HL-60 (cell line): Measurements from ENCODE around the gene LAMP5.

Experiments used
- DNase-seq, 2 experiments: peaks; one replicate each; pipeline ENCODE4 v3.0.0-alpha.2; 2010 to 2020; ENCODE audit warnings: low read depth in 1 of 2, low spot score in 1 of 2
- H3K27ac ChIP-seq: fragments of 250-450 bp; sonication (Bioruptor Pico); replicated peaks from 2 replicates; pipeline ENCODE4 v1.5.1; 2020; ENCODE audit warnings: mild to moderate bottlenecking, moderate library complexity
- H3K27me3 ChIP-seq: fragments of 250-450 bp; sonication (Bioruptor Pico); 2 replicates; pipeline ENCODE4 v1.5.1; 2021; ENCODE audit warnings: mild to moderate bottlenecking, moderate library complexity; ENCODE audit not compliant: insufficient read depth, poor library complexity, severe bottlenecking
- H3K4me3 ChIP-seq: replicated peaks from 2 replicates; pipeline ENCODE4 v1.5.1; 2011; ENCODE audit warnings: mild to moderate bottlenecking, control low read depth, low read length; ENCODE audit not compliant: insufficient read depth
- GABPA ChIP-seq: IDR thresholded peaks from 2 replicates; pipeline ENCODE4 v1.6.1; 2012; ENCODE audit warnings: low read depth
- POLR2AphosphoS5 ChIP-seq: IDR thresholded peaks from 2 replicates; pipeline ENCODE4 v1.6.1; 2012; ENCODE audit warnings: low read depth
- SPI1 ChIP-seq: IDR thresholded peaks from 2 replicates; pipeline ENCODE4 v1.6.1; 2012; ENCODE audit warnings: low read depth, mild to moderate bottlenecking, borderline replicate concordance
- TF ChIP-seq, protein P1 (sequence below): IDR thresholded peaks from one replicate; pipeline ENCODE4 v1.5.1; 2011; ENCODE audit warnings: low read length, control low read depth, inconsistent platforms; ENCODE audit not compliant: insufficient read depth
- TF ChIP-seq, protein P2 (sequence below): IDR thresholded peaks from 2 replicates; pipeline ENCODE4 v1.6.1; 2012; ENCODE audit warnings: low read depth; ENCODE audit not compliant: insufficient replicate concordance

Gene LAMP5

GRCh38 chr20:9498322-9498721, 16.1 kb upstream of the LAMP5 start:
- peak in 1 of 2 experiments; percentile 74 for DNase-seq
- Histone ChIP-seq H3K27me3 (no peaks in the 10 kb centered on the region), H3K27ac (no peak overlapping the region), H3K4me3 (no peak overlapping the region)
- TF ChIP-seq POLR2AphosphoS5 (no peak), SPI1 (no peak), GABPA (no peak)
- TF ChIP-seq, protein P1, sequence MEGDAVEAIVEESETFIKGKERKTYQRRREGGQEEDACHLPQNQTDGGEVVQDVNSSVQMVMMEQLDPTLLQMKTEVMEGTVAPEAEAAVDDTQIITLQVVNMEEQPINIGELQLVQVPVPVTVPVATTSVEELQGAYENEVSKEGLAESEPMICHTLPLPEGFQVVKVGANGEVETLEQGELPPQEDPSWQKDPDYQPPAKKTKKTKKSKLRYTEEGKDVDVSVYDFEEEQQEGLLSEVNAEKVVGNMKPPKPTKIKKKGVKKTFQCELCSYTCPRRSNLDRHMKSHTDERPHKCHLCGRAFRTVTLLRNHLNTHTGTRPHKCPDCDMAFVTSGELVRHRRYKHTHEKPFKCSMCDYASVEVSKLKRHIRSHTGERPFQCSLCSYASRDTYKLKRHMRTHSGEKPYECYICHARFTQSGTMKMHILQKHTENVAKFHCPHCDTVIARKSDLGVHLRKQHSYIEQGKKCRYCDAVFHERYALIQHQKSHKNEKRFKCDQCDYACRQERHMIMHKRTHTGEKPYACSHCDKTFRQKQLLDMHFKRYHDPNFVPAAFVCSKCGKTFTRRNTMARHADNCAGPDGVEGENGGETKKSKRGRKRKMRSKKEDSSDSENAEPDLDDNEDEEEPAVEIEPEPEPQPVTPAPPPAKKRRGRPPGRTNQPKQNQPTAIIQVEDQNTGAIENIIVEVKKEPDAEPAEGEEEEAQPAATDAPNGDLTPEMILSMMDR = no peak
- TF ChIP-seq, protein P2, sequence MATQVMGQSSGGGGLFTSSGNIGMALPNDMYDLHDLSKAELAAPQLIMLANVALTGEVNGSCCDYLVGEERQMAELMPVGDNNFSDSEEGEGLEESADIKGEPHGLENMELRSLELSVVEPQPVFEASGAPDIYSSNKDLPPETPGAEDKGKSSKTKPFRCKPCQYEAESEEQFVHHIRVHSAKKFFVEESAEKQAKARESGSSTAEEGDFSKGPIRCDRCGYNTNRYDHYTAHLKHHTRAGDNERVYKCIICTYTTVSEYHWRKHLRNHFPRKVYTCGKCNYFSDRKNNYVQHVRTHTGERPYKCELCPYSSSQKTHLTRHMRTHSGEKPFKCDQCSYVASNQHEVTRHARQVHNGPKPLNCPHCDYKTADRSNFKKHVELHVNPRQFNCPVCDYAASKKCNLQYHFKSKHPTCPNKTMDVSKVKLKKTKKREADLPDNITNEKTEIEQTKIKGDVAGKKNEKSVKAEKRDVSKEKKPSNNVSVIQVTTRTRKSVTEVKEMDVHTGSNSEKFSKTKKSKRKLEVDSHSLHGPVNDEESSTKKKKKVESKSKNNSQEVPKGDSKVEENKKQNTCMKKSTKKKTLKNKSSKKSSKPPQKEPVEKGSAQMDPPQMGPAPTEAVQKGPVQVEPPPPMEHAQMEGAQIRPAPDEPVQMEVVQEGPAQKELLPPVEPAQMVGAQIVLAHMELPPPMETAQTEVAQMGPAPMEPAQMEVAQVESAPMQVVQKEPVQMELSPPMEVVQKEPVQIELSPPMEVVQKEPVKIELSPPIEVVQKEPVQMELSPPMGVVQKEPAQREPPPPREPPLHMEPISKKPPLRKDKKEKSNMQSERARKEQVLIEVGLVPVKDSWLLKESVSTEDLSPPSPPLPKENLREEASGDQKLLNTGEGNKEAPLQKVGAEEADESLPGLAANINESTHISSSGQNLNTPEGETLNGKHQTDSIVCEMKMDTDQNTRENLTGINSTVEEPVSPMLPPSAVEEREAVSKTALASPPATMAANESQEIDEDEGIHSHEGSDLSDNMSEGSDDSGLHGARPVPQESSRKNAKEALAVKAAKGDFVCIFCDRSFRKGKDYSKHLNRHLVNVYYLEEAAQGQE = no peak

GRCh38 chr20:9499126-9499899, 15.1 kb upstream of the LAMP5 start:
- no peak overlapping the region for H3K4me3 ChIP-seq
- DNase-seq = no peak
- H3K27ac ChIP-seq = no peak overlapping the region
- no peak for TF ChIP-seq SPI1
- TF ChIP-seq, protein P1 = no peak
- TF ChIP-seq POLR2AphosphoS5 = no peak
- TF ChIP-seq, protein P2 = no peak
- TF ChIP-seq GABPA = no peak
- no peaks in the 10 kb centered on the region for H3K27me3 ChIP-seq

DNA sequence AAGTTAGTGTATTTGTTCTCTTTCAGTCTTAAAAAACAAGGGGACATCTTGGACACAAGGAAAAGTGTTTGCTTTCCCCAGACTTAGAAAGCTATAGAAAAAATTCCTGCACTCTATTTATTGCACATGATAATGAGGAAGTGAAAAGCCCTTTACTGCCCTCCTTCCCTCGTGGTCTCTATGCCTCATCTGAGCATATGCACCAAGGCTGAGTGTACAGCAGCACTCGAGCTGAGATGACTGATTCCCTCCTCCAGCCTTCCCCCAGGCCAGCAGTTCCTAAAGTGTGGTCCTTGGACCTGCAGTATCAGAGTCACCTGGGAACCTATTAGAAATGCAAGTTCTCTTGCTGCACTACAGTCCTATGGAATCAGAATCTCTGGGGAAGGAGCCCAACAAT, 14.3 kb upstream of the LAMP5 start:
- TF ChIP-seq GABPA (no peak), SPI1 (peak; percentile 80)
- Histone ChIP-seq H3K27me3 (no peaks in the 10 kb centered on the region), H3K4me3 (no peak overlapping the region), H3K27ac (no peak overlapping the region)
- no peak for DNase-seq

DNA sequence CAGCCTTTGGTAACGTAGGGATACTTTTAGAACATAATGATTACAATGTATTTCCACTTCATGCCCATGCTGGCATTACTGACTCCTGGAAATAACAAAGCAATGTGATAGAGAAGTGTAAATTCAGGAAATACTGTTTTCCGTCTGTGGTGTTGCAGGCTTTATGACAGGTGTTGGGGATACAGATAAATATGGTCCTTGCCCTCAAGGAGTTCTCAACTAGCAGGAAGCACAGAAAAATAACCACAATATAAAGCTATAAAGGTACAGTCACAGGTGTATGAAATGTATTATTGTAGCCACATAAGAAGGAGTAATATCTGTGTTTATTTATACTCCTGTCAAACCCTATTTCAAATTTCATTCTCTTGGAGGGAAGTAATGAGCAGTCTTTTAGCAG, 12.9 kb upstream of the LAMP5 start:
- TF ChIP-seq POLR2AphosphoS5 (no peak), GABPA (no peak), SPI1 (no peak)
- TF ChIP-seq, protein P1 = no peak
- TF ChIP-seq, protein P2 = no peak
- H3K27me3 ChIP-seq = peaks cover 10% of the 10 kb centered on the region
- H3K4me3 ChIP-seq = no peak overlapping the region
- no peak for DNase-seq
- no peak overlapping the region for H3K27ac ChIP-seq
